ENCODE data around the gene RPS27.

Gene RPS27

DNA sequence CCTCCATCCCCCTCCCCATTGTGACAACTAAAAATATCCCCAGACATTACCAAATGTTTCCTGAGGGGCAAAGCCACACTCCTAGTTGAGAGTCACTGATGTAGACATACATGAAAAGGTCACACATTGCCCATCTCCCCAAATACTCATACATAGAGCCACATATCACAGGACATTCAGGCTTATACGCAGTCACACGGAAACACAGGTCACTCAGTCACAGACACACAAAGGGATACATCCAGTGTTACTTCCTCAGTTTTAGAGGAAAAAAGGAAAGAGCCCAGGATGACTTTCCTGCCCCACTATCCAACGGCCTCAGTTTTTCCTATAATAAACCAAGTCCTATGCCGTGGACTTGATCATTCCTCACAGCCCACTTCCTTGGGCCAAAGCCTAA, 29.1 kb upstream of the RPS27 start:
- Histone ChIP-seq H3K9me2 (replicated peaks; ENCODE audit: insufficient read depth, low read length) (no peaks in the 10 kb centered on the region), H3K4me1 (ENCODE audit: low read length) (peaks cover 34% of the 10 kb centered on the region), H3K79me2 (ENCODE audit: low read length) (peaks cover 48% of the 10 kb centered on the region), H3K27ac (ENCODE audit: low read length) (no peak overlapping the region), H3K4me3 (ENCODE audit: low read length) (no peak overlapping the region), H2AFZ (ENCODE audit: low read length) (no peak overlapping the region), H4K20me1 (ENCODE audit: insufficient read depth, low read length) (no peaks in the 10 kb centered on the region), H3F3A (ENCODE audit: insufficient read depth, low read length) (peaks cover 16% of the 10 kb centered on the region), H3K36me3 (replicated peaks; ENCODE audit: insufficient read depth, low read length) (no peaks in the 10 kb centered on the region), H3K27me3 (replicated peaks; ENCODE audit: insufficient read depth, low read length) (no peaks in the 10 kb centered on the region), H3K9ac (ENCODE audit: low read length) (no peak overlapping the region), H3K9me3 (replicated peaks; ENCODE audit: insufficient read depth, low read length) (no peaks in the 10 kb centered on the region), H3K4me2 (ENCODE audit: low read depth, low read length) (0 out of 2 replicates have a peak overlapping the region, but pooled peaks have one; percentile 92)
- no peak for TF ChIP-seq EZH2 (optimal IDR thresholded peaks at IDR 0.05; ENCODE audit: low read depth, low read length)
- TF ChIP-seq, protein P1, sequence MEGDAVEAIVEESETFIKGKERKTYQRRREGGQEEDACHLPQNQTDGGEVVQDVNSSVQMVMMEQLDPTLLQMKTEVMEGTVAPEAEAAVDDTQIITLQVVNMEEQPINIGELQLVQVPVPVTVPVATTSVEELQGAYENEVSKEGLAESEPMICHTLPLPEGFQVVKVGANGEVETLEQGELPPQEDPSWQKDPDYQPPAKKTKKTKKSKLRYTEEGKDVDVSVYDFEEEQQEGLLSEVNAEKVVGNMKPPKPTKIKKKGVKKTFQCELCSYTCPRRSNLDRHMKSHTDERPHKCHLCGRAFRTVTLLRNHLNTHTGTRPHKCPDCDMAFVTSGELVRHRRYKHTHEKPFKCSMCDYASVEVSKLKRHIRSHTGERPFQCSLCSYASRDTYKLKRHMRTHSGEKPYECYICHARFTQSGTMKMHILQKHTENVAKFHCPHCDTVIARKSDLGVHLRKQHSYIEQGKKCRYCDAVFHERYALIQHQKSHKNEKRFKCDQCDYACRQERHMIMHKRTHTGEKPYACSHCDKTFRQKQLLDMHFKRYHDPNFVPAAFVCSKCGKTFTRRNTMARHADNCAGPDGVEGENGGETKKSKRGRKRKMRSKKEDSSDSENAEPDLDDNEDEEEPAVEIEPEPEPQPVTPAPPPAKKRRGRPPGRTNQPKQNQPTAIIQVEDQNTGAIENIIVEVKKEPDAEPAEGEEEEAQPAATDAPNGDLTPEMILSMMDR (IDR thresholded peaks at IDR 0.05; ENCODE audit: low read length): no peak
- no peak for TF ChIP-seq EZH2phosphoT487 (IDR thresholded peaks at IDR 0.05; ENCODE audit: low read length)
- no peak for DNase-seq

DNA sequence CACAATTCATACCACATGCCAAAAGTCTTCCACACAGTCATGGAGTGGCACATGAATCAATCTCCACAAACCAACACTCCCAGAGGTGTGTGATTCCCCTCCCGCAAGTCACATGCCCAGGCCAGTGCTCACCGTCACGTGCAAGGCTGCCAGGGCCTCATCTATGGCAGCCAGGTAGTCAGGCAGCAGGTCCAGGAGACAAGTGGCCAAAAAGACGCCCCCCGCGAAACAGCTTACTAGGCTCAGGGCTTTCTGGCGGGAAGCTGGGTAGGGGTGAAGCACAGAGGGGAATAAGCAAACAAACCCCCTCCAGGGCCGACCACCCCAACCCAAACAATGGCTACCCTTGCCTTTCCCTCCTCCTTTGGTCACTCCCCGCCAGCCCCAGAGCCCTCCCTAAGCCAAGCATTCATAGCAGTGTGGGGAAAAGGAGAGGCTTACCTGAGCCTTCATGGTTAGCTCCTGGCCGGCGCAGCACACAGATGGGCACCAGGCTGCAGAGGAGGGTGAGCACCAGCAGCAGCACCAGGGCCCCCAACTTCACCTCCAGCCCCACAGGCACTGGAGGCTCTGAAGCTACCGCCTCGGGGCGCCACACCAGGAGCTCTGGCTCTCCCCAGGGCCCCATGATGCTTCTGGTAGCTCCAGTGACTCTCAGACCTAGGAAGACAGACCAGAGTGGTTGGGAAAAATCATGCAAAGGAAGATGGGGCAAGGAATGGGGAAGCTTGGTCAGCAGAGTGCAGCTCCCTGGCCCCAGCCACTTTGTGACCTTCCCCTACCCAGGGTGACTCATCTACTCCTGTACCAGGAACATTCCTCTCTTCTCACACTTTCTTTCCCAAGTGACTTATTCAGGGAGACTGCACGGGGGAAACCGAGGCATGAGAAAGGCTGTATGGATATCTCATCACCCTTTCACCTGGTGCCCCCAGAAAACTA, 28.2 kb upstream of the RPS27 start:
- H3F3A ChIP-seq (ENCODE audit: insufficient read depth, low read length): peaks cover 25% of the 10 kb centered on the region
- peak overlapping the region; percentile 74 for H3K4me3 ChIP-seq (ENCODE audit: low read length)
- H3K9me3 ChIP-seq (replicated peaks; ENCODE audit: insufficient read depth, low read length): no peaks in the 10 kb centered on the region
- no peak overlapping the region for H3K27ac ChIP-seq (ENCODE audit: low read length)
- H2AFZ ChIP-seq (ENCODE audit: low read length): peak overlapping the region; percentile 77
- H3K27me3 ChIP-seq (replicated peaks; ENCODE audit: insufficient read depth, low read length): no peaks in the 10 kb centered on the region
- H4K20me1 ChIP-seq (ENCODE audit: insufficient read depth, low read length): no peaks in the 10 kb centered on the region
- no peak for TF ChIP-seq EZH2phosphoT487 (IDR thresholded peaks at IDR 0.05; ENCODE audit: low read length)
- TF ChIP-seq EZH2 (optimal IDR thresholded peaks at IDR 0.05; ENCODE audit: low read depth, low read length): no peak
- TF ChIP-seq, protein P1 (IDR thresholded peaks at IDR 0.05; ENCODE audit: low read length): no peak
- H3K79me2 ChIP-seq (ENCODE audit: low read length): peaks cover 43% of the 10 kb centered on the region
- no peaks in the 10 kb centered on the region for H3K9me2 ChIP-seq (replicated peaks; ENCODE audit: insufficient read depth, low read length)
- peak overlapping the region; percentile 92 for H3K4me2 ChIP-seq (ENCODE audit: low read depth, low read length)
- H3K36me3 ChIP-seq (replicated peaks; ENCODE audit: insufficient read depth, low read length): no peaks in the 10 kb centered on the region
- H3K9ac ChIP-seq (ENCODE audit: low read length): peak overlapping the region; percentile 66
- no peak for DNase-seq
- H3K4me1 ChIP-seq (ENCODE audit: low read length): peaks cover 26% of the 10 kb centered on the region

DNA sequence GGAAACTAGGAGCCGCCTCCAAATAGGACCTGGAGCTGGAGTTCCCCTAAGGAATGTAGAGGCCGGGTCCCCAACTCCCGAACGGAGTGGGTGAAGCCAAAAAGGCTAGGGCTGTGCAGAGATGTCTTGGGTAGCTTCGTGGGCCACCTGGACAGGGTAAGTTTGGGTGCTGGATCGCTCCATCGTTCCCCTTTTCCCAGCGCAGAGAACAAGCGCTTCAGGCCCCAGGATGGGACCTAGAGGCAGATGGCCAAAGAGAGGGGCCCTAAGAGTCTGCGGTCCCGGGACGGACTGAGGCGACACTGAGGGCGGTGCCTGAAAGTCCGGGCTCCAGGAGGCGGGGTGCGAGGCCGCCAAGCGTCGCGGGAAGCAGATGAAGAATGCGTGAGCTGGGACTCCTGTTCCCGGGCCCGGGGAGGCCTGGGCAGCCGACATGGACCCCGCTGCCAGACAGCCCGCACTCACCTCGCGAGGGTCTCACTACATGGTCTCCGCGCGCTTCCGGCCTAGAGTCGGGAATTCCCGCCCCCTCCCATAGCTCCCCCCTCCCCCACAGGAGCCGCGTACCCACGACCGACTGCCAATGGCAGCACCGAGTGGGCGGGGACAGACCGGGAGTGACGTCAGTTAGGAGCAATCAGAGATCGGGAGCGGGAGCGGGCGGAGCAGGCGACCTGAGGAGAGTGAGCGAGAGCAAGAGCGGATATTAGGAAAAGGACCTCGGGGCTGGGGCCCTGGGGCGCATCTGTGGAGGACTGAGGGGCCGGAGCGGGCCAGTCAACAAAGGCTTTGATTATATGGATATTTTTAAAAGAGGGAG, 27.3 kb upstream of the RPS27 start, which contains the start of gene SLC39A1:
TSS of gene SLC39A1 (minus strand) at position 508 of the 820 bp plus-strand sequence. CDS start 822 bp downstream, outside the sequence.
- Histone ChIP-seq H3K27ac (ENCODE audit: low read length) (peak within 1 kb of the TSS; percentile 20; the same call in 1 of the 2 replicates), H3K79me2 (ENCODE audit: low read length) (peaks cover 39% of the 10 kb centered on the region), H3K4me1 (ENCODE audit: low read length) (peaks cover 26% of the 10 kb centered on the region), H3K9ac (ENCODE audit: low read length) (peak within 1 kb of the TSS; percentile 66), H3F3A (ENCODE audit: insufficient read depth, low read length) (peaks cover 26% of the 10 kb centered on the region), H3K9me2 (replicated peaks; ENCODE audit: insufficient read depth, low read length) (no peaks in the 10 kb centered on the region), H3K36me3 (replicated peaks; ENCODE audit: insufficient read depth, low read length) (no peaks in the 10 kb centered on the region), H3K27me3 (replicated peaks; ENCODE audit: insufficient read depth, low read length) (no peaks in the 10 kb centered on the region), H3K9me3 (replicated peaks; ENCODE audit: insufficient read depth, low read length) (no peaks in the 10 kb centered on the region), H2AFZ (ENCODE audit: low read length) (peak within 1 kb of the TSS; percentile 77), H3K4me2 (ENCODE audit: low read depth, low read length) (peak within 1 kb of the TSS; percentile 92), H3K4me3 (ENCODE audit: low read length) (peak within 1 kb of the TSS; percentile 74), H4K20me1 (ENCODE audit: insufficient read depth, low read length) (no peaks in the 10 kb centered on the region)
- TF ChIP-seq EZH2phosphoT487 (IDR thresholded peaks at IDR 0.05; ENCODE audit: low read length) (no peak), EZH2 (optimal IDR thresholded peaks at IDR 0.05; ENCODE audit: low read depth, low read length) (no peak)
- TF ChIP-seq, protein P1 (IDR thresholded peaks at IDR 0.05; ENCODE audit: low read length): no peak
- peak; percentile 99 for DNase-seq

Data from MM.1S (cell line).